Common myeloid progenitor, CD34-positive (primary cell): ENCODE data around the gene BBC3.

Source experiments
- CTCF ChIA-PET: fragments of 350-600 bp; sonication (Branson Sonifier 250); formaldehyde crosslinking; loops from one replicate; lab custom pipeline; 2021; ENCODE audit warnings: antibody characterized with exemption; lab: Charles Lee
- POLR2A ChIA-PET: fragments of 350-600 bp; sonication (Branson Sonifier 250); formaldehyde crosslinking; loops from one replicate; lab custom pipeline; 2021; ENCODE audit warnings: antibody characterized with exemption; lab: Charles Lee
- DNase-seq, 3 donors: peaks; one replicate each; pipeline versions ENCODE4 v3.0.0 to v3.0.0-alpha.2; 2013
- H3K27ac ChIP-seq, 2 experiments: 1 replicate in 1 of 2; 2 replicates in 1 of 2; pipeline ENCODE4 v1.7.0; 2013; ENCODE audit warnings: inconsistent platforms in 2 of 2, low read length in 2 of 2, mild to moderate bottlenecking in 2 of 2, low read depth in 1 of 2, moderate library complexity in 1 of 2; ENCODE audit not compliant: severe bottlenecking in 2 of 2, insufficient read depth in 1 of 2, poor library complexity in 1 of 2
- H3K27me3 ChIP-seq, 5 experiments: replicated peaks in 2 of 5; 1 replicate in 3 of 5; 2 replicates in 2 of 5; pipeline versions ENCODE4 v1.6.1 to v1.7.0; 2013; ENCODE audit warnings: low read length in 4 of 5, mild to moderate bottlenecking in 2 of 5, moderate library complexity in 2 of 5, inconsistent platforms in 1 of 5; ENCODE audit not compliant: insufficient read depth in 5 of 5, control insufficient read depth in 4 of 5
- H3K36me3 ChIP-seq, 4 experiments: 1 replicate in 2 of 4; 2 replicates in 2 of 4; pipeline versions ENCODE4 v1.6.1 to v1.7.0; 2013; ENCODE audit warnings: low read length in 3 of 4, control low read depth in 1 of 4, mild to moderate bottlenecking in 1 of 4; ENCODE audit not compliant: control insufficient read depth in 4 of 4, insufficient read depth in 4 of 4
- H3K4me1 ChIP-seq, 4 experiments: 1 replicate in 3 of 4; 2 replicates in 1 of 4; pipeline versions ENCODE4 v1.6.1 to v1.7.1; 2013; ENCODE audit warnings: low read length in 3 of 4, mild to moderate bottlenecking in 3 of 4, control low read depth in 1 of 4, inconsistent platforms in 1 of 4, moderate library complexity in 1 of 4; ENCODE audit not compliant: control insufficient read depth in 4 of 4, insufficient read depth in 4 of 4; ENCODE audit errors: control extremely low read depth in 1 of 4
- H3K4me3 ChIP-seq, 7 experiments: 1 replicate in 4 of 7; 2 replicates in 3 of 7; pipeline versions ENCODE4 v1.5.1 to v1.7.0; 2013; ENCODE audit warnings: mild to moderate bottlenecking in 7 of 7, low read length in 6 of 7, moderate library complexity in 6 of 7, inconsistent platforms in 2 of 7, low read depth in 2 of 7, control low read depth in 1 of 7; ENCODE audit not compliant: insufficient read depth in 4 of 7, control insufficient read depth in 1 of 7; ENCODE audit errors: extremely low read depth in 1 of 7
- H3K9me3 ChIP-seq, 5 experiments: 1 replicate in 4 of 5; 2 replicates in 1 of 5; pipeline versions ENCODE4 v1.6.1 to v1.7.1; 2013; ENCODE audit warnings: low read length in 4 of 5, mild to moderate bottlenecking in 2 of 5, inconsistent platforms in 1 of 5, low read depth in 1 of 5, moderate library complexity in 1 of 5; ENCODE audit not compliant: control insufficient read depth in 4 of 5, insufficient read depth in 2 of 5; ENCODE audit errors: control extremely low read depth in 1 of 5
- WGBS: methylation state at CpG from one replicate; pipeline ENCODE4 v1.1.5; 2013; ENCODE audit not compliant: insufficient coverage; 5-methylcytosine and 5-hydroxymethylcytosine counted together

BBC3 gene

DNA sequence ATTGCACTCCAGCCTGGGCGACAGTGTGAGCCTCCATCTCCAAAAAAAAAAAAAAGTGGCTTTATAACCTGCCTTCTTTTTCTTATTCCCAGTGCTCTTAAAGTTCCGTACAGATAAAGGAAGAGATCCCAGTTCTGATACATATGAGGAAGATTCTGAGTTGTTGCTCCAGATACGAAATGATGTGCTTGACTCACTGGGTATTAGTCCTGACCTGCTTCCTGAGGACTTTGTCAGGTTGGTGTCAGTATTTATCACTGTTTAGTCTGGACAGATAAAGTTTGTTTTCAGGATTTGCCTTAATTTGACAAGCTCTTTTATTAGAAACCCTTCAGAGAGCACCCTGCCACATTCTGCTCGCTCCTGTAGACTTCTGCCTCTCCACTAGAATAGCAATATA, 33.9 kb downstream of the BBC3 start:
- 73% methylated on average over 2 of the region's 4 CpGs for WGBS

DNA sequence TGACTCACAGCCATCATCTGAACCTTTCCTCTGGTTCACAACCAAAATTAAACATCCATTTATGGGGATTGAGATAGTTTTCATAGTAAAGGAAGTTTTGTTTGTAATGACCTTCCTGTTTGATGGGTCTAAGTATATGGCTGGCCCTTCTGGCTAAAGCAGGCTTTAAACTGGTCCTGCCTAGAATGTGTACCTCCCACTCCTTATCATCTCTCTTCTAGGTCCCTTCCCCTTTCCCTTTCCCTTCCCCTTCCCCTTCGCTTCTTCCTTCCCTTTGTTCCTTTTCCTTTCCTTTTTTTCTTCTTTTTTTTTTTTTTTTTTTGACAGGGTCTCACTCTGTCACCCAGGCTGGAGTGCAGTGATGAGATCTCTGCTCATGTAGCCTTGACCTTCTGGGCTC, 35.6 kb downstream of the BBC3 start:
- no peak for DNase-seq
- Histone ChIP-seq H3K4me1 (no peaks in the 10 kb centered on the region), H3K36me3 (peaks cover 8 to 46% (median 22%) of the 10 kb centered on the region in 4 experiments), H3K27me3 (no peaks in the 10 kb centered on the region), H3K9me3 (no peaks in the 10 kb centered on the region), H3K4me3 (no peak overlapping the region), H3K27ac (no peak overlapping the region)
- POLR2A ChIA-PET = no interaction called here
- CTCF ChIA-PET = no interaction called here
- no CpG with 5 or more reads among the region's 1 CpG for WGBS

More for the DNA sequence above, 33.9 kb downstream of the BBC3 start:
- no peak for DNase-seq
- Histone ChIP-seq H3K9me3 (no peaks in the 10 kb centered on the region), H3K4me1 (no peaks in the 10 kb centered on the region), H3K36me3 (peaks cover 8 to 45% (median 17%) of the 10 kb centered on the region in 4 experiments), H3K27ac (no peak overlapping the region), H3K4me3 (no peak overlapping the region), H3K27me3 (no peaks in the 10 kb centered on the region)
- ChIA-PET CTCF (interaction anchor here (1.0 to 1.5 kb wide), 3 partner anchors 14 to 88 kb away, joined by 3 to 4 read pairs (median 3); no protein-coding TSS in a partner anchor), POLR2A (interaction anchor here (0.6 kb wide), 1 partner anchor 48 kb away, joined by 5 read pairs; no protein-coding TSS in a partner anchor)

DNA sequence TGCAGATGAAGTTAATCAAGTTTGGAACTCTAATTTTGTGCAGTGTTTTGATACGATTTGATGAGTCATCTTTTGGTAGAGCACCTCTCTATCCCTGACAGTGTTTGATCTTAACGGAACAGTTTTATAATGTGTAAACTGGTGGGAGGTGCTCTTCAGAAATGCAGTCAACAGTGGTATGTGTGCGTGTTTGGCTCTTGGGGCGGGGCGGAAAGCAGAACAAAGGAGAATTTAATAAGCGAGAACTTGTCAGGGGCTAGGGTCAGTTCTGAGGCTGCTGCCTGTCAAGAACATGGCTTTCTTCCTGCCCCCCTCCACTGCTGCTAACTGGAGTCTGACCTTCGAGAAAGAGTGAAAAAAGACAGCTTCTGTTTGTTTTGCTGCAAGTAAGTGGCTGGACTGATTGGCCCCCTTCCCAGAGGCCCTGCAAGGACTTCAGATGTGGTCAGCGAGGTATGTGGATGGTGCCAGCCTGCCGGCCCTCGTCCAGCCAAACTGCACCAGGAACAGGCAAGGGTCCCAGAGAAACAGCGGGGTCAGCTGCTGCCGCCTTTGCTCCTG, 40.8 kb downstream of the BBC3 start:
- POLR2A ChIA-PET = no interaction called here
- H3K27me3 ChIP-seq = no peaks in the 10 kb centered on the region
- H3K27ac ChIP-seq = no peak overlapping the region
- CTCF ChIA-PET = interaction anchor here (1.2 to 1.8 kb wide), 5 partner anchors 17 to 64 kb away, joined by 3 to 4 read pairs (median 3); no protein-coding TSS in a partner anchor
- 95% methylated on average over 10 of the region's 12 CpGs for WGBS
- H3K36me3 ChIP-seq = peaks cover 2 to 51% (median 18%) of the 10 kb centered on the region in 4 experiments
- no peaks in the 10 kb centered on the region for H3K4me1 ChIP-seq
- DNase-seq = no peak
- H3K4me3 ChIP-seq = no peak overlapping the region
- no peaks in the 10 kb centered on the region for H3K9me3 ChIP-seq

DNA sequence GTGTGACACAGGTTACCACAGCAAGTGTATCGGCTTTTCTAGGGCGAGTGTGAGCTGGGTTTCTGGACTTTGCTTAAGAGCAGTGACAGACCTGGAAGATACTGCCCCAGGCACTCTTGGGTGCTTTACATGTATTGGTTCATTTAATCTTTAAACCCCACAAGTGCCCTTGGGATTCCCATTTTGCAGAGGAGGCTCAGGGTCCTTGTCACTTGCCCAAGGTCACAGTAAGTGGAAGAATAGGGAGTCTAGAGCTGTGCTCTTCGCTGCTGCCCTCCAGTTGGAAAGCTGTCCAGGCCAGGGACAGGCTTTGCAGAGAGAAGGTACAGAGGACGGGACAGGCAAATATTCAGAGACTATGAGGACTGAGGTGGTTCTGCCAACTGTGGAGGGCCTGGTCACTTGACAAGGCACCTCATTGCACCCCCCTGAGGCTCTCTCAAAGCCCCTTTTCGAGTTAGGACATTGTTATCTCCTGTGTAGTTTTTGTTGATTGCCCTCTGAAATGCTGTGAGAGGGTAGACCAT, 42.4 kb downstream of the BBC3 start:
- CTCF ChIA-PET = interaction anchor here (1.1 to 1.4 kb wide), 3 partner anchors 22 to 31 kb away, joined by 3 read pairs; no protein-coding TSS in a partner anchor
- Histone ChIP-seq H3K9me3 (no peaks in the 10 kb centered on the region), H3K4me3 (no peak overlapping the region), H3K27me3 (no peaks in the 10 kb centered on the region), H3K27ac (no peak overlapping the region), H3K4me1 (no peaks in the 10 kb centered on the region), H3K36me3 (peaks cover 3 to 54% (median 17%) of the 10 kb centered on the region in 4 experiments)
- WGBS = 100% methylated on average over 3 of the region's 5 CpGs
- DNase-seq = no peak
- POLR2A ChIA-PET = no interaction called here

- ChIA-PET POLR2A (no interaction called here), CTCF (interaction anchor here (1.1 to 1.2 kb wide), 3 partner anchors 12 to 32 kb away, joined by 3 read pairs; no protein-coding TSS in a partner anchor)
- H3K9me3 ChIP-seq = no peaks in the 10 kb centered on the region
- H3K27ac ChIP-seq = no peak overlapping the region
- no peaks in the 10 kb centered on the region for H3K4me1 ChIP-seq
- H3K36me3 ChIP-seq = peaks cover 5 to 60% (median 20%) of the 10 kb centered on the region in 4 experiments
- no peak overlapping the region for H3K4me3 ChIP-seq
- 100% methylated on average over 6 of the region's 6 CpGs for WGBS
- no peaks in the 10 kb centered on the region for H3K27me3 ChIP-seq
- DNase-seq = no peak
These were observed 43.2 kb downstream of the BBC3 start for GRCh38 chr19:47187797-47188196.

GRCh38 chr19:47187335-47187655, 43.7 kb downstream of the BBC3 start:
- WGBS = 100% methylated on average over 2 of the region's 2 CpGs
- no peak for DNase-seq
- peaks cover 5 to 64% (median 21%) of the 10 kb centered on the region in 4 experiments for H3K36me3 ChIP-seq
- ChIA-PET POLR2A (interaction anchor here (0.6 kb wide), 1 partner anchor 107 kb away, joined by 3 read pairs; no protein-coding TSS in a partner anchor), CTCF (interaction anchor here (0.7 to 1.2 kb wide), 3 partner anchors 10 to 33 kb away, joined by 3 read pairs; no protein-coding TSS in a partner anchor)
- H3K27ac ChIP-seq = no peak overlapping the region
- H3K4me3 ChIP-seq = no peak overlapping the region
- H3K4me1 ChIP-seq = no peaks in the 10 kb centered on the region
- no peaks in the 10 kb centered on the region for H3K27me3 ChIP-seq
- no peaks in the 10 kb centered on the region for H3K9me3 ChIP-seq
